ENCODE data around the gene CLIP2. TPM values are rescaled to one million over a fixed set of nuclear protein-coding genes. Genes with fewer than 3 reads are reported as not detected.
"Not testable (repeated sequence)": the region's sequence is repeated elsewhere in the genome, so short reads cannot be mapped to it uniquely, and the experiment has no call there.

The CLIP2 gene
- total RNA-seq, 1 donor from 2014 or later: 24.1 TPM

DNA sequence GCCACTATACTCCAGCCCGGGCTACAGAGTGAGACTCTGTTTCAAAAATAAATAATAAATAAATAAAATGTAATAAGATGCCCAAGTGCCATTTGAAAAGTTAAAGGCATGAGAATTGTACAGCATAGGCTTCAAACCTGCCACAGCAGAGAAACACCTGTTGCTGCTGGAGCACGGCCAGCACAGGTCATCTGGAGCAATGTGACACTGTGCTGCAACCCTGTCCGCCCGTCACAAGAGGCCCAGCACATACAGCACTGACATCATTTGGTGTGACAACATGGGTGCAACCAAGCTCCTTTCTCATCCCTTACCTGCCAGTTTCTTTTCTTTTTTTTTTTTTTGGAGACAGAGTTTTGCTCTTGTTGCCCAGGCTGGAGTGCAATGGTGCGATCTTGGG is 36.3 kb upstream of the CLIP2 start:
- H3K4me1 ChIP-seq: peaks cover 30% of the 10 kb centered on the region
- intact Hi-C loops (cut with DNase I): no loop called here
- TF ChIP-seq CTCF (IDR thresholded peaks at IDR 0.05): no peak
- H3K36me3 ChIP-seq: peaks cover 36% of the 10 kb centered on the region
- H3K9me3 ChIP-seq: no peaks in the 10 kb centered on the region
- H3K4me3 ChIP-seq: no peak overlapping the region
- ATAC-seq (no peak), DNase-seq (no peak)
- H3K27ac ChIP-seq: no peak overlapping the region
- H3K27me3 ChIP-seq (ENCODE audit: low read depth): no peaks in the 10 kb centered on the region

- Histone ChIP-seq H3K36me3 (peaks cover 31% of the 10 kb centered on the region), H3K27ac (peak overlapping the region; percentile 97), H3K9me3 (no peaks in the 10 kb centered on the region), H3K4me1 (peaks cover 30% of the 10 kb centered on the region), H3K4me3 (peak overlapping the region; percentile 83), H3K27me3 (ENCODE audit: low read depth) (no peaks in the 10 kb centered on the region)
- ATAC-seq (no peak), DNase-seq (no peak)
- intact Hi-C loops (cut with DNase I): no loop called here
- no peak for TF ChIP-seq CTCF (IDR thresholded peaks at IDR 0.05)
Measured at GRCh38 chr7:74253331-74253730, 35.9 kb upstream of the CLIP2 start.

GRCh38 chr7:74253835-74254128 is 35.4 kb upstream of the CLIP2 start:
- Histone ChIP-seq H3K36me3 (peaks cover 27% of the 10 kb centered on the region), H3K9me3 (no peaks in the 10 kb centered on the region), H3K4me3 (peak overlapping the region; percentile 83), H3K27me3 (ENCODE audit: low read depth) (no peaks in the 10 kb centered on the region), H3K4me1 (peaks cover 30% of the 10 kb centered on the region), H3K27ac (peak overlapping the region; percentile 97)
- intact Hi-C loops (cut with DNase I): no loop called here
- DNase-seq (no peak), ATAC-seq (peak; percentile 12 to 47)
- no peak for TF ChIP-seq CTCF (IDR thresholded peaks at IDR 0.05)

DNA sequence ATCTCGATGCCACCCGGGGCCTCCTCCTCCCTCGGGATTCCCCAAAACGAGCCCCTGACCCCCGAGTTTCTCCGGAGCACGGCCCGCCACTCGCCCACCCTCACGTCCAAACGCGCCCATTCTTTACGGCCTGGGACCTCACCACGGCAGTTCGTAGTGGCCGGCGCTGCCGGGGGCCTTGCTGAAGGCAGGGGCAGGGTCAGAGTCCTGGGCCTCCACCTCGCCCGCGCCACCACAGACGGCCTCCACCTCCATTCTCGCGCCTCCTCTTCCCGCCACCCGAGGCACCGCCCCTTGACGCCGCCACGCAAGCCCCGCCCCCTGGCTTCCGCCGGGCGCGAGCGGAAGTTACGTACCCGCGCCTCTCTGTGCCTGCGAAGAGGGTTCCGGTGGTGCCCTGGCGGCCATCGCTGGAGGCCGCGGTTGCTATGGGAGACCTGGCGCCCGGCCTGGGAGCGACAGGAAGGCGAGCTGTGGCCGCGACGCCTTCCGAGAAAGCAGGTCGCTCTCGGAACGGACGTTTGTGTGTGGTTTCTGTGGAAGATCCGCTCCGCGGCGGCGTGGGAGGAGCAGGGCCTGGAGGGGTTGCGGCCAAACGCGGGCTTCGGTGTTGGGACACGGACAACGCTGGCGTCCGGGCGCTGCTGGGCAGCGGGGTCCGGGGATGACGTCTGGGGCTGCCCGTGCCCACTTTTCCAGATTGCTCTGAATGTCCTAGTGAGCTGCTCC is 34.9 kb upstream of the CLIP2 start, which contains the start of gene RFC2:
RFC2 (minus strand) TSS at position 271 of the 729 bp plus-strand sequence; CDS start at position 255, 16 bp downstream.
- Histone ChIP-seq H3K27ac (peak within 1 kb of the TSS; percentile 97), H3K27me3 (ENCODE audit: low read depth) (no peaks in the 10 kb centered on the region), H3K36me3 (peaks cover 22% of the 10 kb centered on the region), H3K4me1 (peaks cover 30% of the 10 kb centered on the region), H3K9me3 (no peaks in the 10 kb centered on the region), H3K4me3 (peak within 1 kb of the TSS; percentile 83)
- peak; percentile 43 for TF ChIP-seq CTCF (IDR thresholded peaks at IDR 0.05)
- DNase-seq (peak; percentile 98), ATAC-seq (peak; percentile 100)
- intact Hi-C loops (cut with DNase I): no loop called here

DNA sequence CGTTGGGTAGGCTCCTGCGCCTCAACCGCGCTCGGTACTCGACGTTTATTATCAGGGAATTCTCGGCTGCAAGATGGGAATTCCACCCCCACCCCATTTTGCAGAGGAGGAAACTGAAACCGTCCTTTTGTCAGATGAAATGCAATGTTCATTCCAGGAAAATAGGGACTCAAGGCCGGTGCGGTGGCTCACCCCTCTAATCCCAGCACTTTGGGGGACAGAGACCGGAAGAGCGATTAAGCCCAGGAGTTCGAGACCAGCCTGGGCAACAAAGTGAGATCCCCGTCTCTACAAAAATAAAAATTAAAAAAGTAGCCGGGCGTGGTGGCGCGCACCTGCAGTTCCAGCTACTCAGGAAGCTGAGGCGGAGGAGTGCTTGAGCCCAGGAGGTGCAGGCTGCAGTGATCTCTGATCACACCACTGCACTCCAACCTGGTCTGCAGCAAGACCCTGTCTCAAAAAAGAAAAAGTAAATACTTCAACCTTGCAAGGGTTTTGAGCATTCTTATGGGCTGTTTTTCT is 34.3 kb upstream of the CLIP2 start:
- TF ChIP-seq CTCF (IDR thresholded peaks at IDR 0.05): no peak
- Histone ChIP-seq H3K27me3 (ENCODE audit: low read depth) (no peaks in the 10 kb centered on the region), H3K4me1 (peaks cover 30% of the 10 kb centered on the region), H3K27ac (peak overlapping the region; percentile 97), H3K9me3 (no peaks in the 10 kb centered on the region), H3K4me3 (peak overlapping the region; percentile 83), H3K36me3 (peaks cover 16% of the 10 kb centered on the region)
- intact Hi-C loops (cut with DNase I): no loop called here
- DNase-seq (no peak), ATAC-seq (peak in 1 of 2 donors; percentile 9)

DNA sequence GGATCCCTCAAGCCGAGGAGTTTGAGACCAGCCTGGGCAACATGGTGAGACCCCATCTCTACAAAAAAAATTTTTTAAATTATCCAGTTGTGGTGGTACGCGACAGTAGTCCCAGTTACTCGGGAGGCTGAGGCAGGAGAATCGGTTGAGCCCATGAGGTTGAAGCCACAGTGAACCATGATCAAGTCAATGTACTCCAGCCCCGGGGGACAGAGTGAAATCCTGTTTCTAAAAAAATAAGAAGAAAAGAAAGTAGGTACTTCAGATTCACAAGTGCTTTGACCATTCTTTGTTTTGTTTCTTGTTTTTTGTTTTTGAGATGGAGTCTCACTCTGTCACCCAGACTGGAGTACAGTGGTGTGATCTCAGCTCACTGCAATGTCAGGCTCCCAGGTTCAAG is 33.7 kb upstream of the CLIP2 start:
- ATAC-seq; H3K27me3 ChIP-seq (ENCODE audit: low read depth); DNase-seq; intact Hi-C loops (cut with DNase I); H3K9me3 ChIP-seq: not testable (repeated sequence)
- Histone ChIP-seq H3K36me3 (peaks cover 10% of the 10 kb centered on the region), H3K4me3 (peak overlapping the region; percentile 83), H3K4me1 (peaks cover 30% of the 10 kb centered on the region), H3K27ac (peak overlapping the region; percentile 97)

Measured in lower lobe of right lung (tissue), 2 donors.